ENCODE results near the gene SCYL2. TPM values are rescaled to one million over a fixed set of nuclear protein-coding genes. Genes with fewer than 3 reads are reported as not detected.
"Not testable (repeated sequence)": the region's sequence is repeated elsewhere in the genome, so short reads cannot be mapped to it uniquely, and the experiment has no call there.

Gene SCYL2
- total RNA-seq, 4 donors from 2014 or later, result 47.8 to 68.8 (median 54.9) TPM

- DNase-seq, result no peak
- H3K9me3 ChIP-seq, result no peaks in the 10 kb centered on the region
- no peak overlapping the region for H3K4me3 ChIP-seq (replicated peaks in 1 of 3)
- H3K27ac ChIP-seq, result no peak overlapping the region
- WGBS, 2 donors, result 81 to 97% methylated on average over 1 of the region's 1 CpG
- intact Hi-C loops (cut with DNase I), result no loop called here
- no peaks in the 10 kb centered on the region for H3K4me1 ChIP-seq
- TF ChIP-seq CTCF (IDR thresholded peaks at IDR 0.05), result no peak
- TF ChIP-seq POLR2A (IDR thresholded peaks at IDR 0.05), result no peak
- H3K36me3 ChIP-seq, result no peaks in the 10 kb centered on the region
- H3K27me3 ChIP-seq, result no peaks in the 10 kb centered on the region
These were observed 12.7 kb downstream of the SCYL2 start for GRCh38 chr12:100279607-100280244.

- WGBS, 2 donors, result 98% methylated on average over 12 of the region's 12 CpGs
- DNase-seq; H3K36me3 ChIP-seq; H3K27me3 ChIP-seq; H3K27ac ChIP-seq; H3K9me3 ChIP-seq; H3K4me1 ChIP-seq; intact Hi-C loops (cut with DNase I); H3K4me3 ChIP-seq (replicated peaks in 1 of 3): not testable (repeated sequence)
These were observed 17.6 kb downstream of the SCYL2 start for GRCh38 chr12:100284556-100284955.

- Histone ChIP-seq H3K27ac (no peak overlapping the region), H3K27me3 (no peaks in the 10 kb centered on the region), H3K4me1 (no peaks in the 10 kb centered on the region), H3K36me3 (no peaks in the 10 kb centered on the region), H3K4me3 (replicated peaks in 1 of 3) (no peak overlapping the region), H3K9me3 (no peaks in the 10 kb centered on the region)
- DNase-seq, result no peak
- no peak for TF ChIP-seq POLR2A (IDR thresholded peaks at IDR 0.05)
- TF ChIP-seq CTCF (IDR thresholded peaks at IDR 0.05), result no peak
- intact Hi-C loops (cut with DNase I), result no loop called here
- 91% methylated on average over 5 of the region's 5 CpGs for WGBS, 2 donors
These were observed 22.1 kb downstream of the SCYL2 start for GRCh38 chr12:100289038-100289437.

GRCh38 chr12:100290016-100290415 is 23.0 kb downstream of the SCYL2 start:
- no peak for TF ChIP-seq POLR2A (IDR thresholded peaks at IDR 0.05)
- no peak for TF ChIP-seq CTCF (IDR thresholded peaks at IDR 0.05)
- no peak overlapping the region for H3K27ac ChIP-seq
- intact Hi-C loops (cut with DNase I), result no loop called here
- no peaks in the 10 kb centered on the region for H3K36me3 ChIP-seq
- no peaks in the 10 kb centered on the region for H3K9me3 ChIP-seq
- no peaks in the 10 kb centered on the region for H3K27me3 ChIP-seq
- H3K4me3 ChIP-seq (replicated peaks in 1 of 3), result no peak overlapping the region
- WGBS, 2 donors, result 94 to 98% methylated on average over 3 of the region's 3 CpGs
- no peak for DNase-seq
- H3K4me1 ChIP-seq, result no peaks in the 10 kb centered on the region

- H3K36me3 ChIP-seq, result no peaks in the 10 kb centered on the region
- no peak for TF ChIP-seq CTCF (IDR thresholded peaks at IDR 0.05)
- no peak for TF ChIP-seq POLR2A (IDR thresholded peaks at IDR 0.05)
- H3K27ac ChIP-seq, result no peak overlapping the region
- H3K9me3 ChIP-seq, result no peaks in the 10 kb centered on the region
- H3K27me3 ChIP-seq, result no peaks in the 10 kb centered on the region
- intact Hi-C loops (cut with DNase I), result no loop called here
- H3K4me1 ChIP-seq, result no peaks in the 10 kb centered on the region
- no peak for DNase-seq
- 96 to 100% methylated on average over 1 of the region's 1 CpG for whole genome bisulfite sequencing, 2 donors
- no peak overlapping the region for H3K4me3 ChIP-seq (replicated peaks in 1 of 3)
These were observed 26.0 kb downstream of the SCYL2 start for GRCh38 chr12:100293017-100293416.

GRCh38 chr12:100294366-100294765 is 27.4 kb downstream of the SCYL2 start:
- H3K9me3 ChIP-seq; H3K27ac ChIP-seq; DNase-seq; intact Hi-C loops (cut with DNase I); H3K4me3 ChIP-seq (replicated peaks in 1 of 3); H3K4me1 ChIP-seq; H3K27me3 ChIP-seq; H3K36me3 ChIP-seq: not testable (repeated sequence)
- no CpG with 5 or more reads among the region's 24 CpGs for WGBS, 2 donors

Data from thyroid gland (tissue), 4 donors.